ENCODE results near the gene TAGLN3.

DNA sequence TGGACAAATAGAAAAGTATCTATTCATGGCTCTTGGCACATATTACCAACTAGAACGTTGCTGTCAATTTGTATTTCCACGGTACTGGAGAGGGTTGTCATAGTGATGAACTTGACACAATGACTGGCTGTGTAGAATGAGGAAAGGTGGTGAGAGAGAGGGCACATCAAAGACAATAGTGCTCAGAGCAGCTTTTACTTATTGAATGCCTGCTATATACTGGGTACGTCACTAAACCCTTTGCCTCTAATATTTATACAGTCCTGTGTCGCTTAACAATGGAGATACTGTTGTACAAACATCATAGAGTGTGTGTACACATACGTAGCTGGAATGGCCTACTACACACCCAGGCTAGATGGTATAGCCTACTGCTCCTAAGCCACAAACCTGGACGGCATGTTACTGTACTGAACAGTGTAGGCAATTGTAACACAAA, 44.1 kb downstream of the TAGLN3 start:
- no peak for TF ChIP-seq GABPA (IDR thresholded peaks at IDR 0.05; ENCODE audit: low read depth)
- no peak for TF ChIP-seq ZBTB33 (IDR thresholded peaks at IDR 0.05; ENCODE audit: borderline replicate concordance, low read depth)

Data from SK-N-SH (cell line).